Activated CD8-positive, alpha-beta memory T cell treated with anti-CD3 and anti-CD28 coated beads for 4 hours (primary cell): ENCODE results near the gene NEUROD6.

Source experiments
- DNase-seq, 2 donors: peaks; one replicate each; pipeline ENCODE4 v3.0.0-alpha.2; 2020; ENCODE audit warnings: low read depth in 2 of 2

The NEUROD6 gene

GRCh38 chr7:31340603-31341002 lies at the start of gene NEUROD6:
TSS of gene NEUROD6 (minus strand) at chr7:31340726. CDS start at chr7:31339268, 1,458 bp downstream.
- DNase-seq: no peak

GRCh38 chr7:31384466-31384865 lies 43.9 kb upstream of the NEUROD6 start:
- no peak for DNase-seq

GRCh38 chr7:31382722-31383121 lies 42.2 kb upstream of the NEUROD6 start:
- DNase-seq: no peak

DNA sequence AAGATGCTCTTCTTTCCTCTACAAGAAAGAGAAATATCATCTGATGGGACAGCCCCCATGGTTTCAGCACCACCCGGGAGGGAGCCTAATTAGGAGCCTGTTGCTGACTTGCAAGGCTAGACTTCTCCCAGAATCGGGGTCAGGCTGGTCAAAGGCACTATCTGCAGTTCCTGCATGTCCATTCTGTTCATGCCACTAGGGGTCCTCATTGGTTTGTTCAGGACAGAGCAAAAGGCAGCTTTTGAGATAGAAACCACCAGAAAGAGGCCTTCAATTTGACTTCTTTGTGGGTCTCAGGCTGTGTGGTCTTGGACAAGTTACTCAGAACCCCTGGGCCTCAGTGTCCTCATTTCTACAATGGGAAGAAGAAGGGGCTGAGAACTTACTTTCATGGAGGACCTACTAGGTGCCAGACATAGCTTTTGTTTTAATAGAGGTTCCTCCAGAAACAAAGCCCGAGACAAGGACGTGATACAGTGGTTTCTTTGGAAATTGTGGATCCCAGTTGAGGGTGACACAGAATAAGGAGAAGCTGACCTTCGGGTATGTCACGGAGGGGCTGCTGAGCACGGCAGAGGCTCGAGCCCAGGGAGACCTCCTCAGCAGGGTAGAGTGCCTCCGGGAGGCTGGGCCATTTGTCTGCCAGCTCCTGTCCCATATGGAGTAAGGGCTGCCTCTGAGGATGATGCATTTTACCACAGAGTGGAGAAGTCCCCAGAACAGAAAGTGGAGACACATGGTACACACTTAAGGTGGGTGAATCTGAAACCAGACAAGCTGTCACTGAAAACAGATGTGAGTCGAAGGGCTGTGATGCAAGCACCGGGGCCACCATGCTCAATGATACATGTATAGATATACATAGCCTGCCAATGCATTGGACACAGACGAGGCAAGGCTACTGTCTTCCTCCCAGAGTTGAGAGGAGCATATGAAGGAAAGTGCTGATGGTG lies 33.1 kb upstream of the NEUROD6 start:
- DNase-seq: no peak

- DNase-seq: no peak
These were observed 31.9 kb upstream of the NEUROD6 start for GRCh38 chr7:31372231-31372959.

GRCh38 chr7:31371621-31372020 lies 31.1 kb upstream of the NEUROD6 start:
- DNase-seq: no peak

DNA sequence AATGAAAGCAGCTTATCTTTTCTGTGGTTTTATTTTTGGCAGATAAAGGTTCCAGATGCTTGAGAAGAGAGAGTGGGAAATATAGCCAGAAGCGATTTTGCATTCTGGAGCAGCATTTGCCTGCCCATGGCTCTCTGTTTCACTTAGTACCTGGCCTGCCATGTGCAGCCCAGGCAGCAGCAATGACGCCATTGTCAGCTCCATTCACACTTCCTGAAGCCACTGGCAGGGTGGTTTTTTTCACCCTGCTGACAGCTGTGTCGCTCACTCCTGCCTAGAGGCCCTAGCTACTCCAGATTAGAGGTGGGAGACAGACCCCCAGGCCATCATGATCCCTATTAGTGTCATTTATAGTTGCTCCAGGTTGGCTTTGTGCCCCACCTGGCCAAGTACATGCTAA lies 30.1 kb upstream of the NEUROD6 start:
- no peak for DNase-seq

- no peak for DNase-seq
These were observed 28.1 kb upstream of the NEUROD6 start for GRCh38 chr7:31368620-31369019.

- no peak for DNase-seq
These were observed 23.0 kb upstream of the NEUROD6 start for GRCh38 chr7:31363496-31363895.

- no peak for DNase-seq
These were observed 22.5 kb upstream of the NEUROD6 start for GRCh38 chr7:31363051-31363450.

DNA sequence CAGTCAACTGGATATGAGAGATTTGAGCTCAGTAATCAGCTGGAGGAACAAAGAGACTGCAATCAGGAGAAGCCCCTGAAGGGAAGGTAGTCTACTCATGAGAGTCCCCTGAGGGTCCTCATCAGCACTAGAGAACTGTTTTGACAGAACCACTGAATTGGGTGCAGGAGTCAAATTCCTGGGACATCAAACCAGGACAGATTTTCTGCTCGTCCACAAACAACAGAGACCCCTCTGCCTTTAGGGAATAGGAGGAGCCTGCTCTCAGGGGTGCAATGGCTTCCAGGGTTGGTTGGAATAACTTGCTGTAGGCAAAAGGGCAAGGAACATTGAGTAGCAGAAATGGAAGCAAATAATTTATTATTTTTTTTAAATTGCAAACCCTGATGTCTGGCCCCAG lies 21.9 kb upstream of the NEUROD6 start:
- DNase-seq: no peak

- DNase-seq: no peak
These were observed 17.9 kb upstream of the NEUROD6 start for GRCh38 chr7:31358467-31358866.

DNA sequence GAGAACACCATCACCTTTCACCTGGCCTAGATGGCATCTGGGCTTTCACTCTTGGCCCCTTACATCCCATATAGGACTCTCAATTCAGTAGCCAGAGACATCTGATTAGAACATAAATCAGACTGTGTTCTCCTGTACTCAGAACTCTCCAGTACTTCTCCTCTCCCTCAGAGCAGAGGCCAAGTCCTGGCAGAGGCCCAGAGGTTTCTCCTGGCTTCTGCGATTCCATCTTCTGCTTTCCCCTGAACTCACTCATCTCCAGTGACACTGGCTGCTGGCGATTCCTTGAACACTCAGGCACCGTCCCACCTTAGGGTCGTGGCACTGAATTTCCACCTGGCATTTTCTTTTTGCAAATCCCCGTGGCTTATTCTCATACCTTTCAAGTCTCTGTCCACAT lies 4.9 kb upstream of the NEUROD6 start:
- DNase-seq: no peak

DNA sequence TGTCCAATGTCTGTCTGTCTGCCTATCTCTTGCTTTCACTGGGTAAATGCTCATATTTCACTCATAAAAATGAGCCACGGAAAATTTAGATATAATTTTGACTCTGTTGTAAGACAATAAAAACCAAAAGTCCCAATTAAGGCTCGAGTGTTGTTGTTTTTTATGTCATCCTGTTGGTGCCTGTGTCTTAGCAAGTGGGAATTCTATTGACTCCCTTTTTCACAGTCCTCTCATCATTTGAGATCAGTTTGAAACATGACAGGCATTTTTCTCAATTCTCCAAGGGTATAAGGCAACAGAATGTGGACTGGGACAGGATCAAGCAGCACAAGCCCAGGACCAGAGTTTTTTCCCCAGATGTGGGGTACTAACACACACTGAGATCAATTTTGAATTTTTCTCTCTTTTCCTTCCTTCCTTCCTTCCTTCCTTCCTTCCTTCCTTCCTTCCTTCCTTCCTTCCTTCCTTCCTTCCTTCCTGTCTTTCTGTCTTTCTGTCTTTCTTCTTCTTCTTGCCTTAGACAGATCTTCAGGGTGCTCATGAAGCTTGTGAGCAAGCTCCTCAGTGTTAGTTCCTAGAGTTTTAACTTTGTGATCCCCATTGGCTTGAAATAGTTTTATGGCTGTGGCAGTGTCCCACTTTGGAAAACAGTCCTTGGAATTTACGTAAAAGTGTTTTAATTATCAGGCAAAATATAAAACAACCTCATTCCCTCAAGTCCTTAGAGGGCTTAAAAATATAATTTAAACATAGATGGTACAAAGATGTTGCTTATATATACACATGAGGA lies 3.2 kb upstream of the NEUROD6 start:
- DNase-seq: no peak

- DNase-seq: no peak
These were observed 615 bp upstream of the NEUROD6 start for GRCh38 chr7:31341141-31341540.

- DNase-seq: no peak
These were observed 475 bp downstream of the NEUROD6 start for GRCh38 chr7:31340051-31340450.

- no peak for DNase-seq
These were observed 1.8 kb downstream of the NEUROD6 start for GRCh38 chr7:31338706-31339105.

DNA sequence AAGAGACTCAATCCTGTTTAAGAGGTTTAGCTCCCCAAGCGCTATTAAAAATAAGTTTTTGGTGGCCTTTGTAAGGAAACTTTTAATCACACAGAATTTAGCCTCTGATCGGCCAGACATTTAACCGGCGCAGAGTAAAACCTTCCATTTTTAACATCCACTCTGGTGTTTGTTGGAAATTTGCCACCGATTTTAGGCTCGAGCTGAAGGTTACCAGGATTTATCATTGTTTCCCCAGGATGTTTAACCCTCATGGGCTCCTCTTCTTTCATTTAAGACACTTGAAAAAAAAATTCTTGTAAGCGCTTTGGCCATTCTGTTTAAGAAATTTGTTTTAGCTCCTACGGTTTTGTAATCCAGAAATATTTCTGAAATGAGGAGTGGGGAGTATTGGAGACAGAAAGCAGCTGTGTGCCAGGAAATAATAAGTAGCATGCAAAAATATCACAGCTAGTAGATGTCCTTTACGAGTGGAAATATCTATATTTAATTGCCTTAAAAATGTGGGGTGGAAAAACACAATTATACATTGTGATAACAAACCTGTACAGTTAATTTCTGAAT lies 3.4 kb downstream of the NEUROD6 start:
- no peak for DNase-seq

DNA sequence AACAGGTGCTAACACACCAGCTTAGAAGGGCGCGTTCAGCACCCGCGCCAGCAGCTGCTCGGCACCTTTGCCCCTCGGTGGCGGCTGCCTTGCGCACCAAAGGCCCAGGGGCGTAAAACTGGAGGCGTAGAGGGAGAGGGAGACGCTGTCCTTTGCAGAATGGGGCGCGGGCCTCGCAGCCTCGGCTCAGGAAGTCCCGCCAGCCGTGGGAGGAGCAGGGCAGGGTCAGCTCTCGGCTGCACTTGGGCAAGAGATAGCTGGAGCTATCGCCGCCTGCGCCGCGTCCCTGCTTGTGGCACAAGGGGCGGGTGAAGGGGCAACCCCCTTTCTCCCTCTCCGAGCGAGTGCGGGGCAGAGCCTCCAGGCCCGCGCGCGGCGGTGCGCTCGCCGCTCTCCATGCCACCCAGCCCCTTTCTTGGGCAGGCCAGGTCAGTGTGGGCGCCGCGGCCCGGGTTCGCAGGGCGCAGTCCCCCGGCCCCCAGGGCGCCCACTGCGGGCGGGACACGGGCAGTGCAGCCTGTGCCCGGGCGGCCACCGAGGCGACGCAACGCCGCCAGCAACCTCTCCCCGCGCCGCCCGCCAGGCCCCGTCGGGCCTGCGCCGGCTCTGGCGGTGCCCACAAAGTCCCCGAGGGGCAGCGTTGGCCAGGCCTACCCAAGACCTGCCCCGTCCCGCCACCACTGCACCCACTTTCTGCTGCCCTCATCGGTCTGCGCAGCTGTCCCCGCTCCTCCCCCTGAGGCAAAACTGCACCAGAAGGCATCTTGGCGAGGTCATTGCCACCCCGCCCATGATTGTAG lies 4.1 kb downstream of the NEUROD6 start:
- no peak for DNase-seq

DNA sequence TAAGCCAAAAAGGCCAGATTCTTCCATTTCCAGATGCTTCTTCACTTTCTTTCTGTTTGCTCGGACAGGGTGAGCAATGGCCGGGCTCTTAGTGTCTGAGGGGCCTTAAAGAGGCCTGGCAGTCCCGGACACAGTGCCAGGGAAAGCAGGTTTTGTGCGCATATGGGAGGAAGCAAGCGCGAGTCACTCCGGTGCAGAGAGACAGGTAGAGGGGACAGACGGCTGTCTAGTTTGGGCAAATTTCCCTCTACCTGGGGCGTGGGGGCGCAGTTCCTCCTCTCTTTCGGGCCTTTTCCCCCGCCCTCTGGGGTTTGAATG lies 4.7 kb downstream of the NEUROD6 start:
- DNase-seq: no peak
